SHP77 treated with DMSO at 0.1 percent for 48 hours (cell line): ENCODE measurements around the gene RHBDL2.
"Not testable (repeated sequence)": the region's sequence is repeated elsewhere in the genome, so short reads cannot be mapped to it uniquely, and the experiment has no call there.

Experiments
- DNase-seq: peaks from one replicate; lab custom pipeline; 2025; lab: John Stamatoyannopoulos, UW

Gene RHBDL2

DNA sequence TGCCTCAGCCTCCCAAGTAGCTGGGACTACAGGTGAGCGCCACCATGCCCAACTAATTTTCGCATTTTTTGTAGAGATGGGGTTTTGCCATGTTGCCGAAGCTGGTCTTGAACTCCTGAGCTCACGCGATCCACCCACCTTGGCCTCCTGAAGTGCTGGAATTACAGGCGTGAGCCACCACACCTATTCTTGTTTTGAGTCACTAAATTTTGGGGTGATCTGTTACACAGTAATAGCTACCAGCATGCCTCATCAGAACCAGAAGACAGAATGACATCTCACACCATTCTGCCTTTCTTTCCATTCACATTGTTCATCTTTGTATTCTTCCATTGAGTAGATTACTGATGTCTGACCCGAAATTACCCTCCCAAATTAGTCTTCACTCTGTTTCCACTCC, 9.1 kb downstream of the RHBDL2 start:
- DNase-seq = no peak

GRCh38 chr1:38929476-38929875, 12.2 kb downstream of the RHBDL2 start:
- no peak for DNase-seq

- DNase-seq = no peak
These were observed 12.6 kb downstream of the RHBDL2 start for GRCh38 chr1:38929054-38929453.

DNA sequence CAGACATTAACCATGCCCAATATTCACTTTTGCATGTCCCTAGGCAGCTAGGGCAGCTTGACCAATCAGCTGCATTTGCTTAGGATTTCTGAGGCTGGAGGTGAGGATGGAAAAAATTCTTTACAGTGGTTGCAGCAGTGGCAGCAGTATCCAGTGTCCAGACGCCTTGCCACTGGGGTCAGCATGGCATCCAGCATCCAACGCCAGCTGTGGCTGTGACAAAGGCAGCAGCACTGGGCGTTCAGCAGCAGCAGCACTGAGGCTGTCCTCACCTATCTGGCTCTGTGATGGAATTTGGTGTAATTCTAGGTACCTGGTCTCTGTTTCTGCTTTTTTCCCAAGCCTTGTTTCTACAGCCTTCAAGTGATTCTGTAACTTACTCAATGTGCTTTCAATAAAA, 15.5 kb downstream of the RHBDL2 start:
- no peak for DNase-seq

GRCh38 chr1:38925391-38925790, 16.2 kb downstream of the RHBDL2 start:
- no peak for DNase-seq

DNA sequence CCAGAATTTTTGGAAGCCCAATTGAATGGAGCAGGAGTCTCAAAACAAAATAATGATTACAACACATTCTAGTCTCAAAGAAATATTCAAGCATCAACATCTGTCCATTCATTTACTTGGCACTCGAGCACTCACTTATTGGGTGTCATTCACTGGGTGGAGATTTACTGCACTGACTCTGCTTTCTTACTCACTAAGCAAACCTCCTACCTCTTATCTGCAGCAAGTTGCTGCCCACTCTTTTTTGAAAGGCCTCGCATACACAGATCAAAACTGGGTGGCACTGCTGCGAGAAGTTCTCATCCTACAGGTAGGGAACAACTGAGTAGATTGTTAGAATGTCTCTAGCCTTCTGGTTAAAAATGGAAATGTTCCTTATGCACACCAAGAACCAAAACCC, 18.0 kb downstream of the RHBDL2 start:
- DNase-seq = no peak

- no peak for DNase-seq
These were observed 22.5 kb downstream of the RHBDL2 start for GRCh38 chr1:38919130-38919529.

DNA sequence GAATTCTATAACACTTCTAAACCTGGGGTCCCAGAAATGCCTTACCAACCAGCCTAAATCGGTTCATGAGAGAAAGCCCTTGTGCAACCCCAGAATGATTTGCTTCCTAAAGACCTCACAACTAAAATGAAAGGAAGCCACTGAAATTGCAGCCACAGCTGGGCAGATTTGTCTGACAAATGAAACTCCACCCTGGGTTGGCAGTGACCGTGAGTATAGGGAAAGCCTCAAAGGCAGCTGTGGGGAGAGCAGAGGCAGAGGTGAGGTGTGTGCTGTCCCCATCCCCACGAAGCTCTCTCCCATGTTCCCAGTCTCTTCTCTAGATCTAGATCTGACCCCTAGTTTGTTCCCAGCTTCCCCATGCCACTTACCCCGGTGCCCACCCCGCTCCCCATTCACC, 23.1 kb downstream of the RHBDL2 start:
- DNase-seq = no peak

GRCh38 chr1:38917772-38918171, 23.9 kb downstream of the RHBDL2 start:
- no peak for DNase-seq

DNA sequence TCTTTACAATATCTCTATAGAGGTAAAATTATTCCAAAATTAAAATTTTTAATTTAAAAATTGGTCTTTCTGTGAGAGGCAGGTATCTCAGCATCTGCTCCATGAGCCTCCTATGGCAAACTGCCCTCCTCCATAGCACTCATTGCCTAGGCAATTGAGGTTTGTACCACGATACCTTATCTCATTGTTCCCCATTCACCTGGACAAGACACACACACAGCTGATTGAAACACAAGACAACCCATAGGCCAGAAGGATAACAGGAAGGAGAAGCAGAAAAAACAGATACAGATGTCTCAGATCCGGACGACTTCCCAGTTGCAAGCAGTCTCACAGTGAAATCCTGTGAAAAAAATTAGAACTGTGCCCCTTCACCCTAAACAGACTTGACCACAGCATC, 24.3 kb downstream of the RHBDL2 start:
- no peak for DNase-seq

- no peak for DNase-seq
These were observed 26.2 kb downstream of the RHBDL2 start for GRCh38 chr1:38915352-38915948.

- DNase-seq = not testable (repeated sequence)
These were observed 26.7 kb downstream of the RHBDL2 start for GRCh38 chr1:38914908-38915307.

DNA sequence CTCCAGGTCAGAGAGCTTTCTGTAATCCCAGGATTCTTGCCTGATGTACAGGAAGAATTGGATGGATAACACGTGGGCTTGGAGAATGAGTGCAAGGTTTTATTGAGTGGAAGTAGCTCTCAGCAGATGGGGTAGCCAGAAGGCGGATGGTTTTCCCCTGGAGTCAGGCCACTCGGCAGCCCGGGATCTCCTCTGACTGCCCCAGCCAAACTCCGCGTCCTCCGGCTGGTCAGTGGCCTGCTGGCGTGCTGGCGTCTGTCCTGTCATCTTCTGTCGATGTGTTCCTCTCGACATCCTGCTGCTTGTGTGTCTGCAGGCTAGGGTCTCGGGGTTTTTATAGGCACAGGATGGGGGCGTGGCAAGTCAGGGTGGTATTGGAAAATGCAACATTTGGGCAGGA, 32.8 kb downstream of the RHBDL2 start:
- DNase-seq = no peak

DNA sequence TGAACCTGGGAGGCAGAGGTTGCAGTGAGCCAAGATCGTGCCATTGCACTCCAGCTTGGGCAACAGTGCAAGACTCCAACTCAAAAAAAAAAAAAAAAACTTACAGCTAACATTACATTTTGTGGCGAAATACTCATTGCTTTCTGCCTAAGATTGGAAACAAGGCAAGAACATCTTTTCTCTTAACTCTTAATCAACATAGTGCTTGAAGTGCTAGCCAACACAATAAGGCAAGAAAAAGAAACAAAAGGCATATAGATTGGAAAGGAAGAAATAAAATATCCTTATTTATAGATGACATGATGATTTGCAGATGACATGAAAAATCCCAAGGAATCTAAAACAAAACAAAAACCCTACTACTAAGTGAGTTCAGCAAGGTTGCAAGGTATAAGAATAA, 35.6 kb downstream of the RHBDL2 start:
- DNase-seq = no peak

DNA sequence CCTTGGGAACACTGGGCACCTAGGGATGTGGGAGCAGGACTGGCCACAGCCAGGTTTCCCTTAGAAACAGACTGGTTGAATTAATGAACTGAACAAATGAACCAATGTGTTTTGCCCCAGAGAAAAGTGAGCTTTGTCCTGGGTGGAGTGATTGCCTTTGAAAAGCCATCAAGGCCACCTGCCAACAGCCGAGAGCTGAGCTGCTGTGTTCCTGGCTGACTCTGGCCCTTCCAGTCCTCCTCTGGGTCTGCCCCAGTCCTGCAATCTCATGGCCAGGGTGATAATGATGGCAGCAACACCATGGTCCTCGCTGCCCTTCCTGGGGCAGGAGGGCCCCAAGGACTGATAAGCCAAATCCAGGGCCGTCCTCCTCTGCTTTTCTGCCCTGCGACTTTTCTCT, 42.1 kb downstream of the RHBDL2 start:
- DNase-seq = no peak

GRCh38 chr1:38898653-38899230, 42.9 kb downstream of the RHBDL2 start:
- no peak for DNase-seq

GRCh38 chr1:38896169-38896568, 45.5 kb downstream of the RHBDL2 start:
- DNase-seq = no peak

GRCh38 chr1:38892976-38893375, 48.7 kb downstream of the RHBDL2 start:
- no peak for DNase-seq

DNA sequence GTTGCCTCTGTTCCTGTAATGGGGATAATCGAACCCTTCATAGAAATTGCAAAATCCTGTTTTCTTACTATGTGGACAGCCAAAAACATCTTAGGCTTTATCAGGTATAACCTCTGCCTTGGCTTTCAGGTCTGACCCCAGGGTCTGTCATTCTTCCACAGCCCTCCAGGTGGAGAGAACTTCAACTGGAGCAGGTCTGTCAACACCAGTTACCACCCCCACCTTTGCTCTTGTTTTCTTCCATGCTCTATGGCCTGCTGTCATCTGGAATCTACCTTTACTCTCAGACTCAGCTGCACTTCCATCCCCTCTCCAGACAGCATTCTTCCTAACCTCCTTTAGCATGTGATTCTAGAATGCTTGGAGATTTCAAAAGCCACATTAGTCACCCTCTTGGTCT, 49.9 kb downstream of the RHBDL2 start:
- no peak for DNase-seq

DNA sequence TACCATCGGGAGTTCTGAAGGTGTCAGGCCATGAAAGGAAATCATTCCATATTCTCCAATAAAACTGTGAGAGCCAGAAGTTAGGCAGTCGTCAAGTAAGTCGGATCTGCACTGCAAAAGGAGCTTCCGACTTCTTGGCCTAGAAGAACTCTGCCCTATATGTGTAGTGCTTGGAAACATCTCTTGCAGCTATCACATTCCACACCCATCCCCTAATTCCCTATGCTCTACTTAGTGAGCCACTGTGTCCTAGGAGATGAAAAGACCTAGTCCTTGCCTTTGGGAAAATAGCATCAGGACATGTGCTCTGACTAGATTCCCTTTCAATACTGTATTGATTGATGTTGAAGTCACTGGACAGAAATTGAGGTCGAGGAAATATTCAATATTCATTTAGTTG, 52.0 kb downstream of the RHBDL2 start:
- no peak for DNase-seq

GRCh38 chr1:38888423-38889333, 53.0 kb downstream of the RHBDL2 start:
- DNase-seq = no peak

- no peak for DNase-seq
These were observed 56.5 kb downstream of the RHBDL2 start for GRCh38 chr1:38885092-38885491.

DNA sequence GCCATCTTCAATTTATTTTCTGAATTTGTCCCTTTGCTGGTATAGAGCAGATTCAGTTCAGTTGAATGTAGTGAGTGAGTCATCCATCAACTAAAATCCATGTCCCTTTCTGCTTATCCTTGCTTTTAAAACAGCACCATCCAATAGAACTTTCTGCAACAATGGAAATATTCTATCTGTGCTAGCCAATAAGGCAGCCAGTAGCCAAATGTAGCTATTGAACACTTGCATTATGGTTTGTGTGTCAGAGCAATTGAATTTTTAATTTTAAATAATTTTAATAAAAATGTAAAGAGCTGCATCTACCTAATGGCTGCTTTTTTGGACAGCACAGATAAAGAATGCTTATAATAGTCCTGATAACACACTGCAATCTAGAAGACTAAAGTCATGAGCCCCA, 60.1 kb downstream of the RHBDL2 start, which contains the start of gene GJA9:
GJA9 (minus strand) TSS at position 101 of the 400 bp plus-strand sequence. CDS start 5,489 bp downstream, outside the sequence.
- DNase-seq = no peak
